Panc1 (cell line): ENCODE data around the gene OTUD3. TPM values are rescaled to one million over a fixed set of nuclear protein-coding genes. Genes with fewer than 3 reads are reported as not detected.

Experiments
- ATAC-seq: fragments of 200-7000 bp; cut with Tn5 transposase; 2 replicates; pipeline ENCODE4 v1.9.1; 2020; ENCODE audit warnings: mild to moderate bottlenecking, moderate library complexity
- BruUV-seq: library from RNA; stranded (reverse); fragments of 400-500 nt; replicated peaks from 2 replicates; lab custom pipeline; 2021; lab: Mats Ljungman, UMichigan
- CTCF ChIA-PET: fragments of 300-600 bp; sonication (Branson Sonifier 250); formaldehyde crosslinking; loops from one replicate; lab custom pipeline; 2022; ENCODE audit warnings: antibody characterized with exemption; lab: Charles Lee
- POLR2A ChIA-PET: fragments of 300-600 bp; sonication (Branson Sonifier 250); formaldehyde crosslinking; loops from one replicate; lab custom pipeline; 2022; ENCODE audit warnings: antibody characterized with exemption; lab: Charles Lee
- DNase-seq: peaks from one replicate; pipeline ENCODE4 v3.0.0-alpha.2; 2010; ENCODE audit warnings: low read depth, low spot score
- H3K27ac ChIP-seq: 2 replicates; pipeline ENCODE4 v1.5.1; 2011; ENCODE audit warnings: mild to moderate bottlenecking, low read length, inconsistent platforms
- H3K27me3 ChIP-seq: fragments of 200-500 bp; sonication (Bioruptor generic); 2 replicates; pipeline ENCODE4 v1.6.0; 2014; ENCODE audit warnings: low read length, inconsistent platforms; ENCODE audit not compliant: control insufficient read depth, insufficient read depth
- H3K36me3 ChIP-seq: fragments of 200-500 bp; sonication (Bioruptor generic); 2 replicates; pipeline ENCODE4 v1.5.1; 2014; ENCODE audit warnings: inconsistent platforms, mild to moderate bottlenecking, low read length, moderate library complexity; ENCODE audit not compliant: control insufficient read depth, insufficient read depth
- H3K4me1 ChIP-seq: 2 replicates; pipeline ENCODE4 v1.5.1; 2011; ENCODE audit warnings: inconsistent platforms, mild to moderate bottlenecking, low read length, moderate library complexity; ENCODE audit not compliant: control insufficient read depth, insufficient read depth
- H3K4me3 ChIP-seq, 2 experiments: 2 replicates each; pipeline ENCODE4 v1.5.1; 2011 to 2012; ENCODE audit warnings: low read depth in 2 of 2, low read length in 2 of 2, mild to moderate bottlenecking in 2 of 2, inconsistent platforms in 1 of 2, moderate library complexity in 1 of 2
- H3K9me3 ChIP-seq: fragments of 200-500 bp; sonication (Bioruptor generic); 2 replicates; pipeline ENCODE4 v1.5.1; 2014; ENCODE audit warnings: low read depth, mild to moderate bottlenecking, inconsistent platforms, low read length, moderate library complexity; ENCODE audit not compliant: control insufficient read depth, insufficient read depth
- CTCF ChIP-seq: fragments of 450-650 bp; IDR thresholded peaks from 2 replicates; pipeline ENCODE4 v1.5.1; 2017; ENCODE audit warnings: mild to moderate bottlenecking
- POLR2AphosphoS5 ChIP-seq: IDR thresholded peaks from 2 replicates; pipeline ENCODE4 v1.6.1; 2012; ENCODE audit warnings: mild to moderate bottlenecking, low read depth, low read length, moderate library complexity
- SIN3A ChIP-seq: IDR thresholded peaks from 2 replicates; pipeline ENCODE4 v1.6.1; 2012; ENCODE audit warnings: low read depth, mild to moderate bottlenecking, low read length, moderate library complexity, borderline replicate concordance; ENCODE audit not compliant: insufficient read depth
- TCF7L2 ChIP-seq: IDR thresholded peaks from 2 replicates; pipeline ENCODE4 v1.6.1; 2011; ENCODE audit warnings: mild to moderate bottlenecking, low read depth, low read length, inconsistent platforms
- in situ Hi-C: cut with HindIII; loops from 2 replicates; pipeline ENCODE4 v1.10.0; 2016; ENCODE audit warnings: low sequenced_read_pairs, low pct_unique_long_range_greater_than_20kb
- intact Hi-C: fragments of 100-400 bp; cut with micrococcal nuclease; formaldehyde crosslinking; loops from one replicate; pipeline ENCODE4 v1.10.0; 2022; ENCODE audit not compliant: unreplicated experiment
- total RNA-seq: library from RNA; stranded (reverse); gene quantifications from one replicate; pipeline ENCODE4 v1.2.1, GENCODE V29; 2021; ENCODE audit not compliant: unreplicated experiment
- TF ChIP-seq, protein P1 (sequence below), 2 experiments: IDR thresholded peaks; 2 replicates each; pipeline ENCODE4 v1.6.1; 2011 to 2012; ENCODE audit warnings: low read depth in 2 of 2, control low read depth in 1 of 2, low read length in 1 of 2, mild to moderate bottlenecking in 1 of 2, moderate library complexity in 1 of 2; ENCODE audit not compliant: insufficient read depth in 1 of 2

OTUD3 gene
- total RNA-seq, 1 experiment from 2014 or later: 14.1 TPM

- in situ Hi-C loops: no loop called here
- CTCF ChIA-PET: interaction anchor here (0.6 kb wide), 1 partner anchor 231 kb away, joined by 4 read pairs; no protein-coding TSS in a partner anchor
- H3K27ac ChIP-seq: no peak overlapping the region
Observed at GRCh38 chr1:19893687-19894086, 11.5 kb downstream of the OTUD3 start.

GRCh38 chr1:19894218-19894617, 12.0 kb downstream of the OTUD3 start:
- in situ Hi-C loops (no loop called here), intact Hi-C loops (no loop called here)
- H3K27me3 ChIP-seq: no peaks in the 10 kb centered on the region
- ChIA-PET POLR2A (no interaction called here), CTCF (no interaction called here)
- H3K4me3 ChIP-seq: no peak overlapping the region
- no peak overlapping the region for H3K27ac ChIP-seq
- ATAC-seq (no peak), DNase-seq (no peak)
- no peaks in the 10 kb centered on the region for H3K9me3 ChIP-seq
- peaks cover 7% of the 10 kb centered on the region; the same call in 1 of the 2 replicates for H3K4me1 ChIP-seq
- no TSS peak for BruUV-seq
- H3K36me3 ChIP-seq: peaks cover 17% of the 10 kb centered on the region; the same call in 1 of the 2 replicates
- TF ChIP-seq SIN3A: no peak

More at GRCh38 chr1:19893687-19894086, 11.5 kb downstream of the OTUD3 start:
- Histone ChIP-seq H3K36me3 (peaks cover 17% of the 10 kb centered on the region; the same call in 1 of the 2 replicates), H3K27me3 (no peaks in the 10 kb centered on the region), H3K9me3 (no peaks in the 10 kb centered on the region), H3K4me1 (peaks cover 7% of the 10 kb centered on the region; the same call in 1 of the 2 replicates), H3K4me3 (no peak overlapping the region)
- no peak for DNase-seq
- BruUV-seq: no TSS peak
- ATAC-seq: no peak
- TF ChIP-seq TCF7L2 (no peak), POLR2AphosphoS5 (no peak), CTCF (no peak), SIN3A (no peak)
- TF ChIP-seq, protein P1, sequence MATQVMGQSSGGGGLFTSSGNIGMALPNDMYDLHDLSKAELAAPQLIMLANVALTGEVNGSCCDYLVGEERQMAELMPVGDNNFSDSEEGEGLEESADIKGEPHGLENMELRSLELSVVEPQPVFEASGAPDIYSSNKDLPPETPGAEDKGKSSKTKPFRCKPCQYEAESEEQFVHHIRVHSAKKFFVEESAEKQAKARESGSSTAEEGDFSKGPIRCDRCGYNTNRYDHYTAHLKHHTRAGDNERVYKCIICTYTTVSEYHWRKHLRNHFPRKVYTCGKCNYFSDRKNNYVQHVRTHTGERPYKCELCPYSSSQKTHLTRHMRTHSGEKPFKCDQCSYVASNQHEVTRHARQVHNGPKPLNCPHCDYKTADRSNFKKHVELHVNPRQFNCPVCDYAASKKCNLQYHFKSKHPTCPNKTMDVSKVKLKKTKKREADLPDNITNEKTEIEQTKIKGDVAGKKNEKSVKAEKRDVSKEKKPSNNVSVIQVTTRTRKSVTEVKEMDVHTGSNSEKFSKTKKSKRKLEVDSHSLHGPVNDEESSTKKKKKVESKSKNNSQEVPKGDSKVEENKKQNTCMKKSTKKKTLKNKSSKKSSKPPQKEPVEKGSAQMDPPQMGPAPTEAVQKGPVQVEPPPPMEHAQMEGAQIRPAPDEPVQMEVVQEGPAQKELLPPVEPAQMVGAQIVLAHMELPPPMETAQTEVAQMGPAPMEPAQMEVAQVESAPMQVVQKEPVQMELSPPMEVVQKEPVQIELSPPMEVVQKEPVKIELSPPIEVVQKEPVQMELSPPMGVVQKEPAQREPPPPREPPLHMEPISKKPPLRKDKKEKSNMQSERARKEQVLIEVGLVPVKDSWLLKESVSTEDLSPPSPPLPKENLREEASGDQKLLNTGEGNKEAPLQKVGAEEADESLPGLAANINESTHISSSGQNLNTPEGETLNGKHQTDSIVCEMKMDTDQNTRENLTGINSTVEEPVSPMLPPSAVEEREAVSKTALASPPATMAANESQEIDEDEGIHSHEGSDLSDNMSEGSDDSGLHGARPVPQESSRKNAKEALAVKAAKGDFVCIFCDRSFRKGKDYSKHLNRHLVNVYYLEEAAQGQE (IDR thresholded peaks at IDR 0.05; ENCODE audit: insufficient read depth in 1 of 2, low read depth in 2 of 2, low read length in 1 of 2): no peak
- POLR2A ChIA-PET: no interaction called here
- intact Hi-C loops: no loop called here

- Histone ChIP-seq H3K36me3 (peaks cover 20% of the 10 kb centered on the region), H3K27me3 (no peaks in the 10 kb centered on the region), H3K4me3 (no peak overlapping the region), H3K9me3 (no peaks in the 10 kb centered on the region), H3K27ac (no peak overlapping the region), H3K4me1 (no peaks in the 10 kb centered on the region)
- ChIA-PET POLR2A (no interaction called here), CTCF (no interaction called here)
- in situ Hi-C loops: no loop called here
- DNase-seq: no peak
- no TSS peak for BruUV-seq
- intact Hi-C loops: no loop called here
- ATAC-seq: no peak
- TF ChIP-seq, protein P1 (IDR thresholded peaks at IDR 0.05; ENCODE audit: insufficient read depth in 1 of 2, low read depth in 2 of 2, low read length in 1 of 2): no peak
- no peak for TF ChIP-seq POLR2AphosphoS5
- TF ChIP-seq SIN3A: no peak
- no peak for TF ChIP-seq TCF7L2
- no peak for TF ChIP-seq CTCF
Observed at GRCh38 chr1:19901653-19902052, 19.5 kb downstream of the OTUD3 start.
